ENCODE results near the gene LAMTOR2. TPM values are rescaled to one million over a fixed set of nuclear protein-coding genes. Genes with fewer than 3 reads are reported as not detected.
A peak's percentile ranks its signal among the peaks of the same experiment; 100 is the strongest.

The LAMTOR2 gene
- total and polyA plus RNA-seq, 2 of the 8 experiments (the other 6 are each of a cell fraction or from before 2014, with no cell fraction given) = 54.7 to 122 TPM

GRCh38 chr1:156082309-156083091 is 27.9 kb downstream of the LAMTOR2 start, which contains the start of gene MEX3A:
MEX3A (minus strand) TSS chr1:156082465; CDS start chr1:156081998, 467 bp downstream.
- 0 out of 2 replicates have a peak within 1 kb of the TSS, but pooled peaks have one; percentile 17 for H2AK5ac ChIP-seq (ENCODE audit: low read depth, low read length)
- peaks cover 12% of the 10 kb centered on the region for H3K79me1 ChIP-seq (ENCODE audit: low read depth, low read length)
- peaks cover 14% of the 10 kb centered on the region for H3K23me2 ChIP-seq (ENCODE audit: low read depth, low read length)
- peak; percentile 92 to 98 for DNase-seq (ENCODE audit: low read depth in 1 of 2, low spot score in 2 of 2)
- peak within 1 kb of the TSS; percentile 87; the same call in 1 of the 2 replicates for H2BK12ac ChIP-seq (ENCODE audit: low read depth, low read length)
- 1% methylated on average over 20 of the region's 62 CpGs; no CpG with 5 or more reads in 1 of the 2 experiments for WGBS, 2 experiments (ENCODE audit: extremely low coverage in 1 of 2, insufficient coverage in 1 of 2, insufficient read length in 1 of 2, insufficient replicate concordance in 2 of 2, low coverage in 1 of 2, low lambda C conversion rate in 2 of 2, missing lambda C conversion rate in 1 of 2)
- H3K14ac ChIP-seq (ENCODE audit: insufficient read length) = peak within 1 kb of the TSS; percentile 78
- H3K27me3 ChIP-seq (replicated peaks in 1 of 4; ENCODE audit: control insufficient read depth in 3 of 4, extremely low read depth in 1 of 4, insufficient read depth in 3 of 4, low read length in 3 of 4) = no peaks in the 10 kb centered on the region
- no peak within 1 kb of the TSS for H2AFZ ChIP-seq (ENCODE audit: low read length)
- peaks cover 19 to 67% of the 10 kb centered on the region in 2 experiments for H3K79me2 ChIP-seq (ENCODE audit: control insufficient read depth in 1 of 2, insufficient read depth in 2 of 2, low read length in 2 of 2)
- H3K18ac ChIP-seq (ENCODE audit: extremely low read depth, low read length) = peak within 1 kb of the TSS; percentile 97
- peak within 1 kb of the TSS; percentile 76 to 79 for H3K4me2 ChIP-seq (ENCODE audit: insufficient read depth in 1 of 2, low read depth in 2 of 2, low read length in 2 of 2)
- H2BK5ac ChIP-seq (ENCODE audit: low read depth, low read length) = peak within 1 kb of the TSS; percentile 98
- POLR2A ChIA-PET (ENCODE audit: partially characterized antibody) = interaction anchor here (0.7 to 29.6 kb wide), 25 partner anchors 8 to 256 kb away, joined by 3 to 763 read pairs (median 7); partner anchors contain the start of genes ARHGEF2, CCT3, KHDC4 and LAMTOR2
- H3K4me1 ChIP-seq (replicated peaks in 1 of 4; ENCODE audit: control insufficient read depth in 3 of 4, insufficient read depth in 4 of 4, low read length in 3 of 4) = peaks cover 10 to 23% (median 13%) of the 10 kb centered on the region in 4 experiments
- H2BK120ac ChIP-seq (replicated peaks; ENCODE audit: low read depth, low read length) = peak within 1 kb of the TSS; percentile 81
- peak within 1 kb of the TSS; percentile 86 to 98 (median 94) for H3K4me3 ChIP-seq (ENCODE audit: extremely low read depth in 1 of 4, insufficient read depth in 2 of 4, low read depth in 3 of 4, low read length in 4 of 4)
- peak within 1 kb of the TSS; percentile 93 for H3K56ac ChIP-seq (replicated peaks; ENCODE audit: insufficient read length, low read depth, low read length)
- no peak within 1 kb of the TSS for H3K23ac ChIP-seq (ENCODE audit: insufficient read length)
- peak within 1 kb of the TSS; percentile 99 for H4K91ac ChIP-seq (replicated peaks; ENCODE audit: insufficient read length, low read length)
- H3K36me3 ChIP-seq (ENCODE audit: control insufficient read depth in 2 of 4, insufficient read depth in 4 of 4, low read length in 3 of 4) = peaks cover 0 to 4% (median 0%) of the 10 kb centered on the region in 4 experiments; a peak in 3 of 8 replicates
- CTCF ChIA-PET (ENCODE audit: partially characterized antibody) = interaction anchor here (1.0 to 29.5 kb wide), 7 partner anchors 9 to 106 kb away, joined by 3 to 1994 read pairs (median 6); partner anchors contain the start of genes LMNA and RAB25
- no peak within 1 kb of the TSS for H2BK20ac ChIP-seq (ENCODE audit: low read length)
- peak within 1 kb of the TSS; percentile 72; the same call in 1 of the 2 replicates for H2BK15ac ChIP-seq (ENCODE audit: low read length)
- H4K20me1 ChIP-seq (replicated peaks in 1 of 2; ENCODE audit: control insufficient read depth in 1 of 2, insufficient read depth in 2 of 2, low read length in 2 of 2) = peaks cover 12 to 20% of the 10 kb centered on the region in 2 experiments
- H4K5ac ChIP-seq (ENCODE audit: insufficient read length, low read depth, low read length) = peak within 1 kb of the TSS; percentile 97
- H3K9me3 ChIP-seq (ENCODE audit: insufficient read depth in 2 of 2, low read depth in 1 of 2, low read length in 1 of 2) = no peaks in the 10 kb centered on the region
- H4K8ac ChIP-seq (ENCODE audit: extremely low read depth, insufficient read depth, low read length) = peak within 1 kb of the TSS; percentile 71; the same call in 1 of the 2 replicates
- H3K27ac ChIP-seq (ENCODE audit: low read depth, low read length) = peak within 1 kb of the TSS; percentile 86
- no peak for FAIRE-seq
- H3K4ac ChIP-seq (replicated peaks; ENCODE audit: insufficient read length, low read depth, low read length) = peak within 1 kb of the TSS; percentile 87
- H3K9ac ChIP-seq (replicated peaks in 1 of 4; ENCODE audit: extremely low read depth in 1 of 4, low read depth in 3 of 4, low read length in 3 of 4) = peak within 1 kb of the TSS; percentile 60 to 90 (median 76)
- TF ChIP-seq ASH2L (IDR thresholded peaks at IDR 0.05; ENCODE audit: low read length) = peak; percentile 76
- TF ChIP-seq, protein P1, sequence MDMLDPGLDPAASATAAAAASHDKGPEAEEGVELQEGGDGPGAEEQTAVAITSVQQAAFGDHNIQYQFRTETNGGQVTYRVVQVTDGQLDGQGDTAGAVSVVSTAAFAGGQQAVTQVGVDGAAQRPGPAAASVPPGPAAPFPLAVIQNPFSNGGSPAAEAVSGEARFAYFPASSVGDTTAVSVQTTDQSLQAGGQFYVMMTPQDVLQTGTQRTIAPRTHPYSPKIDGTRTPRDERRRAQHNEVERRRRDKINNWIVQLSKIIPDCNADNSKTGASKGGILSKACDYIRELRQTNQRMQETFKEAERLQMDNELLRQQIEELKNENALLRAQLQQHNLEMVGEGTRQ (IDR thresholded peaks at IDR 0.05; ENCODE audit: low read length) = no peak
- peak; percentile 74; the same call in 1 of the 2 replicates for TF ChIP-seq TEAD4 (IDR thresholded peaks at IDR 0.05; ENCODE audit: low read depth, low read length)
- no peak for TF ChIP-seq RFX5 (IDR thresholded peaks at IDR 0.05; ENCODE audit: borderline replicate concordance, low read depth, low read length)
- peak; percentile 48; the same call in 1 of the 2 replicates for TF ChIP-seq YY1 (IDR thresholded peaks at IDR 0.05; ENCODE audit: low read depth, low read length)
- TF ChIP-seq PHF8 (conservative IDR thresholded peaks at IDR 0.05; ENCODE audit: low read depth, low read length) = peak; percentile 63; the same call in 1 of the 2 replicates
- TF ChIP-seq RXRA (IDR thresholded peaks at IDR 0.05; ENCODE audit: insufficient read depth, low read depth, low read length) = peak; percentile 73
- TF ChIP-seq KDM4A (IDR thresholded peaks at IDR 0.05; ENCODE audit: low read depth, low read length, severe bottlenecking) = no peak
- TF ChIP-seq TBP (IDR thresholded peaks at IDR 0.05; ENCODE audit: low read depth, low read length) = peak; percentile 59; the same call in 1 of the 2 replicates
